Right atrium auricular region (tissue), 2 donors: ENCODE results near the gene STOML3. TPM values are rescaled to one million over a fixed set of nuclear protein-coding genes. Genes with fewer than 3 reads are reported as not detected.

Experiments
- DNase-seq: peaks from one replicate; pipeline ENCODE4 v3.0.0-alpha.2; 2019; ENCODE audit warnings: low spot score
- H3K27ac ChIP-seq, 2 donors: fragments of 200-600 bp; sonication (generic); 1 replicate in 1 of 2; 2 replicates in 1 of 2; pipeline ENCODE4 v1.5.1; 2016 to 2019
- H3K27me3 ChIP-seq, 2 donors: fragments of 200-600 bp; sonication (generic); one replicate each; pipeline versions ENCODE4 v1.5.1 to v1.6.0; 2017 to 2019
- H3K36me3 ChIP-seq: fragments of 200-600 bp; sonication (generic); one replicate; pipeline ENCODE4 v1.5.1; 2016
- H3K4me1 ChIP-seq, 2 donors: fragments of 200-600 bp; sonication (generic); one replicate each; pipeline versions ENCODE4 v1.5.1 to v1.6.0; 2017 to 2019
- H3K4me3 ChIP-seq, 2 donors: fragments of 200-600 bp; sonication (generic); 1 replicate in 1 of 2; 2 replicates in 1 of 2; pipeline ENCODE4 v1.5.1; 2017 to 2019; ENCODE audit warnings: mild to moderate bottlenecking in 1 of 2, moderate library complexity in 1 of 2
- H3K9me3 ChIP-seq, 2 donors: fragments of 200-600 bp; sonication (generic); one replicate each; pipeline ENCODE4 v1.5.1; 2019
- CTCF ChIP-seq, 2 donors: fragments of 200-600 bp; sonication (generic); IDR thresholded peaks; one replicate each; pipeline ENCODE4 v1.5.1; 2019; ENCODE audit warnings: antibody characterized with exemption in 2 of 2
- total RNA-seq, 2 donors: library from RNA; depleted of rRNA; stranded (reverse); fragments of >200 nt; gene quantifications; one replicate each; pipeline ENCODE4 v1.1.0, GENCODE V29; 2016

The STOML3 gene
- total RNA-seq, 2 donors from 2014 or later, result not detected

GRCh38 chr13:39025433-39025839 lies 34.8 kb upstream of the STOML3 start:
- Histone ChIP-seq H3K9me3 (no peaks in the 10 kb centered on the region), H3K36me3 (peaks cover 63% of the 10 kb centered on the region), H3K27ac (no peak overlapping the region), H3K4me3 (no peak overlapping the region), H3K27me3 (no peaks in the 10 kb centered on the region), H3K4me1 (no peaks in the 10 kb centered on the region)
- DNase-seq, result no peak
- TF ChIP-seq CTCF (IDR thresholded peaks at IDR 0.05), result no peak

GRCh38 chr13:39023761-39024160 lies 33.1 kb upstream of the STOML3 start:
- no peak overlapping the region for H3K4me3 ChIP-seq
- no peak overlapping the region for H3K27ac ChIP-seq
- H3K27me3 ChIP-seq, result no peaks in the 10 kb centered on the region
- no peaks in the 10 kb centered on the region for H3K4me1 ChIP-seq
- no peak for TF ChIP-seq CTCF (IDR thresholded peaks at IDR 0.05)
- H3K9me3 ChIP-seq, result no peaks in the 10 kb centered on the region
- peaks cover 62% of the 10 kb centered on the region for H3K36me3 ChIP-seq
- no peak for DNase-seq

- H3K36me3 ChIP-seq, result peaks cover 57% of the 10 kb centered on the region
- TF ChIP-seq CTCF (IDR thresholded peaks at IDR 0.05), result no peak
- no peak overlapping the region for H3K27ac ChIP-seq
Observed at GRCh38 chr13:39023316-39023715, 32.7 kb upstream of the STOML3 start.

GRCh38 chr13:39020853-39021462 lies 30.3 kb upstream of the STOML3 start:
- TF ChIP-seq CTCF (IDR thresholded peaks at IDR 0.05), result no peak
- no peak for DNase-seq

More at GRCh38 chr13:39023316-39023715, 32.7 kb upstream of the STOML3 start:
- no peaks in the 10 kb centered on the region for H3K4me1 ChIP-seq
- H3K4me3 ChIP-seq, result no peak overlapping the region
- no peak for DNase-seq
- H3K27me3 ChIP-seq, result no peaks in the 10 kb centered on the region
- H3K9me3 ChIP-seq, result no peaks in the 10 kb centered on the region

GRCh38 chr13:39016787-39017186 lies 26.2 kb upstream of the STOML3 start:
- no peak overlapping the region for H3K4me3 ChIP-seq
- no peaks in the 10 kb centered on the region for H3K4me1 ChIP-seq
- no peaks in the 10 kb centered on the region for H3K27me3 ChIP-seq
- H3K36me3 ChIP-seq, result peaks cover 55% of the 10 kb centered on the region
- H3K9me3 ChIP-seq, result no peaks in the 10 kb centered on the region
- H3K27ac ChIP-seq, result no peak overlapping the region
- no peak for DNase-seq
- peak in 1 of 2 donors; percentile 52 for TF ChIP-seq CTCF (IDR thresholded peaks at IDR 0.05)

More at GRCh38 chr13:39020853-39021462, 30.3 kb upstream of the STOML3 start:
- no peaks in the 10 kb centered on the region for H3K27me3 ChIP-seq
- H3K36me3 ChIP-seq, result peaks cover 58% of the 10 kb centered on the region
- H3K27ac ChIP-seq, result no peak overlapping the region
- no peak overlapping the region for H3K4me3 ChIP-seq
- no peaks in the 10 kb centered on the region for H3K4me1 ChIP-seq
- H3K9me3 ChIP-seq, result no peaks in the 10 kb centered on the region

GRCh38 chr13:39016087-39016486 lies 25.5 kb upstream of the STOML3 start:
- Histone ChIP-seq H3K4me3 (no peak overlapping the region), H3K9me3 (no peaks in the 10 kb centered on the region), H3K27ac (no peak overlapping the region), H3K27me3 (no peaks in the 10 kb centered on the region), H3K36me3 (peaks cover 55% of the 10 kb centered on the region), H3K4me1 (no peaks in the 10 kb centered on the region)
- DNase-seq, result no peak
- no peak for TF ChIP-seq CTCF (IDR thresholded peaks at IDR 0.05)
